Activated CD4-positive, alpha-beta T cell treated with anti-CD3 and anti-CD28 coated beads, Interleukin-2, amount 50 U/mL, for 48 hours (primary cell): ENCODE data around the gene SAMSN1.

ENCODE experiments used
- DNase-seq, 2 experiments: peaks; one replicate each; pipeline ENCODE4 v3.0.0-alpha.2; 2020

The SAMSN1 gene

GRCh38 chr21:14483296-14483695, 62.8 kb downstream of the SAMSN1 start:
- no peak for DNase-seq

- DNase-seq = no peak
Observed at GRCh38 chr21:14482165-14482564, 64.0 kb downstream of the SAMSN1 start.

- DNase-seq = no peak
Observed at GRCh38 chr21:14480411-14481031, 65.6 kb downstream of the SAMSN1 start.

- DNase-seq = no peak
Observed at GRCh38 chr21:14479241-14479786, 66.8 kb downstream of the SAMSN1 start.

GRCh38 chr21:14477841-14478240, 68.3 kb downstream of the SAMSN1 start:
- DNase-seq = no peak

GRCh38 chr21:14477133-14477532, 69.0 kb downstream of the SAMSN1 start:
- no peak for DNase-seq

GRCh38 chr21:14474995-14475394, 71.1 kb downstream of the SAMSN1 start:
- no peak for DNase-seq

GRCh38 chr21:14469641-14470040, 76.5 kb downstream of the SAMSN1 start:
- DNase-seq = no peak

- no peak for DNase-seq
Observed at GRCh38 chr21:14466715-14467114, 79.4 kb downstream of the SAMSN1 start.

GRCh38 chr21:14457762-14458161, 88.4 kb downstream of the SAMSN1 start:
- no peak for DNase-seq

GRCh38 chr21:14456911-14457310, 89.2 kb downstream of the SAMSN1 start:
- DNase-seq = no peak

- DNase-seq = no peak
Observed at GRCh38 chr21:14454016-14455009, 91.8 kb downstream of the SAMSN1 start.

- peak; percentile 7 to 30 for DNase-seq
Observed at GRCh38 chr21:14453339-14454015, 92.6 kb downstream of the SAMSN1 start.

GRCh38 chr21:14452727-14453241, 93.3 kb downstream of the SAMSN1 start:
- DNase-seq = no peak

GRCh38 chr21:14452031-14452726, 93.9 kb downstream of the SAMSN1 start:
- peak; percentile 41 to 49 for DNase-seq

GRCh38 chr21:14451546-14451945, 94.6 kb downstream of the SAMSN1 start:
- DNase-seq = no peak

GRCh38 chr21:14448784-14449183, 97.3 kb downstream of the SAMSN1 start:
- no peak for DNase-seq

- DNase-seq = no peak
Observed at GRCh38 chr21:14438211-14438610, 107.9 kb downstream of the SAMSN1 start.

- no peak for DNase-seq
Observed at GRCh38 chr21:14435423-14435822, 110.7 kb downstream of the SAMSN1 start.
